ES-I3 (cell line): ENCODE results near the gene RPLP2.

Source experiments
- H3K36me3 ChIP-seq: 2 replicates; pipeline ENCODE4 v1.6.1; 2013; ENCODE audit warnings: mild to moderate bottlenecking, low read length, control low read depth, moderate library complexity; ENCODE audit not compliant: insufficient read depth
- H3K4me1 ChIP-seq: 2 replicates; pipeline ENCODE4 v1.6.1; 2013; ENCODE audit warnings: mild to moderate bottlenecking, control low read depth, low read length; ENCODE audit not compliant: insufficient read depth
- H3K9ac ChIP-seq: 2 replicates; pipeline ENCODE4 v1.6.1; 2013; ENCODE audit warnings: low read depth, mild to moderate bottlenecking, low read length, moderate library complexity
- H3K9me3 ChIP-seq: 2 replicates; pipeline ENCODE4 v1.6.1; 2013; ENCODE audit warnings: mild to moderate bottlenecking, low read length, moderate library complexity; ENCODE audit not compliant: control insufficient read depth, insufficient read depth

The RPLP2 gene

GRCh38 chr11:834371-835316 is 24.9 kb downstream of the RPLP2 start:
- no peaks in the 10 kb centered on the region for H3K9me3 ChIP-seq
- peaks cover 14% of the 10 kb centered on the region; the same call in 1 of the 2 replicates for H3K4me1 ChIP-seq
- peak overlapping the region; percentile 79; the same call in 1 of the 2 replicates for H3K9ac ChIP-seq
- peaks cover 7% of the 10 kb centered on the region for H3K36me3 ChIP-seq

GRCh38 chr11:836274-836673 is 26.5 kb downstream of the RPLP2 start:
- Histone ChIP-seq H3K9me3 (no peaks in the 10 kb centered on the region), H3K9ac (no peak overlapping the region), H3K36me3 (peaks cover 7% of the 10 kb centered on the region), H3K4me1 (peaks cover 13% of the 10 kb centered on the region; the same call in 1 of the 2 replicates)

DNA sequence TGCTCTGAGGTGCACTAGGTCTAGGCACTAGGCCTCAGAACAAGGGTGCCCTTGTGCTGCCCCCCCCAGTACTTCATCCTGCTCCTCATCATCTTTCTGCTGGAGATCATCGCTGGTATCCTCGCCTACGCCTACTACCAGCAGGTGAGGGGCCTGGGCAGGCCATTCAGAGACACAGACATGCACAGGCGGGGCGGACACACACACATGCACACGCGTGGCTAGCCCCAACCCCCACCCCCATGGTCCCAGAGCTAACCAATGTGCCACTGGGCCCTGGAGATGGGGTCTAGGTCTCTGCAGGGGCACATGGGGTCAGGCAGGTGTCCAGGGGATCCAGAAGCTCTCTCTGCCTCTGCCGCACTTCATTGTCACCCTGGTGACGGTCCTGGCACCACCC is 26.9 kb downstream of the RPLP2 start:
- Histone ChIP-seq H3K4me1 (peaks cover 9% of the 10 kb centered on the region; the same call in 1 of the 2 replicates), H3K9ac (no peak overlapping the region), H3K9me3 (no peaks in the 10 kb centered on the region), H3K36me3 (peaks cover 7% of the 10 kb centered on the region)

- Histone ChIP-seq H3K4me1 (peaks cover 3% of the 10 kb centered on the region; the same call in 1 of the 2 replicates), H3K9ac (no peak overlapping the region), H3K36me3 (peaks cover 7% of the 10 kb centered on the region), H3K9me3 (no peaks in the 10 kb centered on the region)
Measured at GRCh38 chr11:837189-837989, 27.6 kb downstream of the RPLP2 start.

DNA sequence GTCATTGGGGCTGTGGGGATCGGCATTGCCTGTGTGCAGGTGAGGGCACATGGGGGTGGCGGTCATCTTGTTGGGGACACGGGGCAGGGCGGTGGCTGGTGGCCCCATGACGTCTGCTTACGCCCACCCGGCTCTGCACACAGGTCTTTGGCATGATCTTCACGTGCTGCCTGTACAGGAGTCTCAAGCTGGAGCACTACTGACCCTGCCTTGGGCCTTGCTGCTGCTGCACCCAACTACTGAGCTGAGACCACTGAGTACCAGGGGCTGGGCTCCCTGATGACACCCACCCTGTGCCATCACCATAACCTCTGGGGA is 28.2 kb downstream of the RPLP2 start:
- Histone ChIP-seq H3K4me1 (peaks cover 3% of the 10 kb centered on the region; the same call in 1 of the 2 replicates), H3K36me3 (peaks cover 7% of the 10 kb centered on the region), H3K9ac (no peak overlapping the region), H3K9me3 (no peaks in the 10 kb centered on the region)

GRCh38 chr11:838441-839279 is 28.9 kb downstream of the RPLP2 start:
- Histone ChIP-seq H3K9me3 (no peaks in the 10 kb centered on the region), H3K4me1 (peaks cover 3% of the 10 kb centered on the region; the same call in 1 of the 2 replicates), H3K9ac (no peak overlapping the region), H3K36me3 (peaks cover 7% of the 10 kb centered on the region)

DNA sequence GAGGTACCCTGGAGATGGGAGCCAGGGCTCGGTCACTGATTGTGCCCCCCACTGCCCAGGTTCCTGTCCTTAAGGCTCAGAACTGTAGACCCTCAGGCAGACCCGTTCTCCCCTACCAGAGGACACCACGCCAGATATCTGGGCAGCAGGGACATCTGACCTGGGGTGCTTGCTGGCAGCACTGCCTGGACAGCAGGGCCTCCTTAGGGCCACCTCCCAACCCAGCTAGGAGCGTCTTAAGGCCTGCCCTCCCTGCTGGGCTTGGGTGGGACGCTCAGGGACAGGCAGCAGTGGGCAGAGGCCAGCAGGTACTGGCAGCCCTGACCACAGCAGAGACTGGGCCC is 29.5 kb downstream of the RPLP2 start:
- peaks cover 7% of the 10 kb centered on the region for H3K36me3 ChIP-seq
- H3K9me3 ChIP-seq = no peaks in the 10 kb centered on the region
- H3K4me1 ChIP-seq = peaks cover 3% of the 10 kb centered on the region; the same call in 1 of the 2 replicates
- H3K9ac ChIP-seq = no peak overlapping the region

- H3K9me3 ChIP-seq = no peaks in the 10 kb centered on the region
- no peak overlapping the region for H3K9ac ChIP-seq
Measured at GRCh38 chr11:839875-840617, 30.3 kb downstream of the RPLP2 start.

DNA sequence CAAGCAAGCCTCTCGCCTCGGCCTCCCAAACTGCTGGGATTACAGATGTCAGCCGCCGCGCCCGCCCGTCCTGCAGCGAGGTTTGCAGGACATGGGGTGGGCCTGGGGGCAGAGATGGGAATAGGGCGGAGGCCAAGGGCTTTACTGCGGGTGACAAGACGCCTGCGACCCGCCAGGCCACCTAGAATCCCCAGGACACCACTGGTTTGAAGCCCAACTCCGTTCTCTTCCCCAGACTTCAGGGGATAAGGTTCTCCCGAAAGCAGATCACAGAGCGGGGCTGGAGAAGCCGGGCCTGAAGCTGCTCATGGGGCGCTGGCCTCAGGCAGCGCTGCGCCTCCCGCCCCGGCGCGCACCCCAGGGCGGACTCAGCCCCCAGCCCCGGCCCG is 32.2 kb downstream of the RPLP2 start:
- Histone ChIP-seq H3K36me3 (peaks cover 7% of the 10 kb centered on the region), H3K9ac (peak overlapping the region; percentile 83), H3K4me1 (peaks cover 23% of the 10 kb centered on the region; the same call in 1 of the 2 replicates), H3K9me3 (no peaks in the 10 kb centered on the region)

More at GRCh38 chr11:839875-840617, 30.3 kb downstream of the RPLP2 start:
- Histone ChIP-seq H3K36me3 (peaks cover 7% of the 10 kb centered on the region), H3K4me1 (peaks cover 5% of the 10 kb centered on the region; the same call in 1 of the 2 replicates)

DNA sequence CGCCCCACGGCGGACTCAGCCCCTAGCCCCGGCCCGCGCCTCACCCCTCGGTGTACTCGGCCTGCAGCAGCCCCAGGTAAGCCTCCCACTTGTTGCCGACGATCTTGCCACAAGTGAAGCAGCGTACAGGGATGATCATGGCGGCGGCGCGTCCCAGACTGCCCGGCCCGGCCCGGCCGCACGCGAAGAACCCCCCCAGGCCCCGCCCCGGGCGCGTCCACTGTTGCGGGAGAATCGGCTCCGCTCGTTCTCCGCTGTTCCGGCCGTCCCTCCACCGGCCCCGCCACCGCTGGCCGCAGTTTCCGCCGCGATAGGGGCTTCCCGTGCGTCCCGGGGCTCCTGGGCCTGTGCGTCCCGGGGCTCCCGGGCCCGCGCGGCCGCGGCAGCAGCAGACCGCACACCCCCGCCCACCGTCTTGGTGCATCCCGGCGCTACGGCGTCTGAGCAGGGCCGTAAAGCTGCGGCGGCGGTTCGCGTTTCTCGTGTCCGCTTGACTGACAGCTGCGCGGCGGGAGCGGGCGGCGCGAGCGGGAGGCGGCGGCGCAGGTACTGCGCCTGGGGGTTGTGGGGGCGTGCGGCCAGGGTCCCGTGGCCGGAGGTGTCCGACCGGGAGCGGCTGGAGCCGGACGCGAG is 32.7 kb downstream of the RPLP2 start, which contains the start of the genes POLR2L and TSPAN4:
POLR2L (minus strand) TSS at position 160 of the 633 bp plus-strand sequence; CDS start at position 139, 21 bp downstream.
TSPAN4 (plus strand) TSS at position 483 of the 633 bp plus-strand sequence. CDS start 7,453 bp downstream, outside the sequence.
- Histone ChIP-seq H3K36me3 (peaks cover 7% of the 10 kb centered on the region), H3K9ac (peak within 1 kb of the TSS; percentile 83), H3K4me1 (peaks cover 23% of the 10 kb centered on the region; the same call in 1 of the 2 replicates), H3K9me3 (no peaks in the 10 kb centered on the region)

GRCh38 chr11:843086-843734 is 33.4 kb downstream of the RPLP2 start:
- H3K4me1 ChIP-seq = peaks cover 23% of the 10 kb centered on the region; the same call in 1 of the 2 replicates

DNA sequence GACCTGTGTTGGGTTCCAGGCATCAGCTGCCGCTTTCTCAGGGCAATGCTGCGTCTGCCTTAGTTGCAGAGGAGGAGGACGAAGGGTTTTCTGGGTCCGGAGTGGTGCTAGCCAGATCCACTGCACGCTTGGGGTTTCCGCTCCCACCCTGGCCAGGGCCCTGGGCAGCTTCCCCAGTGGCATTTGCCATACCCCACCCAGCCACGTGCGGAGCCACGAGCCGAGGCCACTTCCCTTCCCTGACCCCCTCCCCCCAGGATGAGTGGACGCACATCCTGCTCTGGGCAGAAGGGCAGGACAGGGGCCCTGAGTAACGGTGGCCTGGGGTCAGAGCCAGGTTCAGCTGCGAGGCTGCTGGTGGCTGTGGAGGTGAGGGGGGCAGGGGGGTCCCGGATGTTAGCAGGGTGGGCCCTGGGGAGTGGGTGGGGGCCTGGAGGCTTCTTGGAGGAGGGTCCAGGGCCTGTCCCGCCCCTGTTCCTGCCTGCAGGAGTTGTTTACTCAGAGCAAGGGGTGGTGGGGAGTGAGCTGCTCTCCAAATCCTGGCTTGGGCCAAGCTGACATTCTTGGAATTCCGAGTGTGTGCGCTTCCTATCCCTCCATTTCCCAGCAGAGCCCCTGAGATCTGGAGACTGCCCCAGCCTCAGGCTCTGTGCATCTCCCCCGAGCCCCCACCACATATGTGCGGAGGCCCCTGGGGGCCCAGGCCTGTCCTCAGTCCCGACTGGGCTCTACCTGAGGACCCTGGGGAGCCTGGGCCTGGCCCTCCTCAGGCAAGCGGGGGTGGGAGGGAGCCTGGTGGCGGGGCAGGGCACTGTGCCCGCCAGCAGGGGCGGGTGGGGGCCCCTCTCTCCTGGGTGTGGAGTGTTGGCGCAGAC is 34.3 kb downstream of the RPLP2 start:
- Histone ChIP-seq H3K4me1 (peaks cover 24% of the 10 kb centered on the region; the same call in 1 of the 2 replicates), H3K9me3 (no peaks in the 10 kb centered on the region), H3K36me3 (peaks cover 2% of the 10 kb centered on the region), H3K9ac (peak overlapping the region; percentile 83)

More at GRCh38 chr11:843086-843734, 33.4 kb downstream of the RPLP2 start:
- peaks cover 2% of the 10 kb centered on the region for H3K36me3 ChIP-seq
- no peaks in the 10 kb centered on the region for H3K9me3 ChIP-seq
- H3K9ac ChIP-seq = peak overlapping the region; percentile 83
